Upper lobe of left lung (tissue), 6 donors: ENCODE data around the gene DYRK1B. TPM values are rescaled to one million over a fixed set of nuclear protein-coding genes. Genes with fewer than 3 reads are reported as not detected.
A peak's percentile ranks its signal among the peaks of the same experiment; 100 is the strongest.

Experiments
- ATAC-seq, 2 donors: fragments of 200-7000 bp; cut with Tn5 transposase; one replicate each; pipeline ENCODE4 v1.9.1; 2022; ENCODE audit warnings: mild to moderate bottlenecking in 2 of 2, moderate library complexity in 2 of 2; ENCODE audit not compliant: low FRiP score in 2 of 2
- DNase-seq, 2 donors: peaks; one replicate each; pipeline ENCODE4 v3.0.0-alpha.2; 2019 to 2020
- H3K27ac ChIP-seq, 4 donors: fragments of 200-600 bp; sonication (generic); one replicate each; pipeline ENCODE4 v1.5.1; 2016 to 2019
- H3K27me3 ChIP-seq, 4 donors: fragments of 200-600 bp; sonication (generic); one replicate each; pipeline ENCODE4 v1.5.1; 2017 to 2019
- H3K36me3 ChIP-seq, 4 donors: fragments of 200-600 bp; sonication (generic); one replicate each; pipeline ENCODE4 v1.5.1; 2016 to 2019
- H3K4me1 ChIP-seq, 4 donors: fragments of 200-600 bp; sonication (generic); one replicate each; pipeline ENCODE4 v1.5.1; 2018 to 2019
- H3K4me3 ChIP-seq, 4 donors: fragments of 200-600 bp; sonication (generic); one replicate each; pipeline ENCODE4 v1.5.1; 2017 to 2019; ENCODE audit warnings: mild to moderate bottlenecking in 2 of 4, moderate library complexity in 1 of 4
- H3K9me3 ChIP-seq, 4 donors: fragments of 200-600 bp; sonication (generic); one replicate each; pipeline ENCODE4 v1.5.1; 2018 to 2019
- CTCF ChIP-seq, 6 experiments: fragments of 450-650 bp in 4 of 6; fragments of 200-600 bp in 2 of 6; sonication (generic) in 2 of 6; IDR thresholded peaks; one replicate each; pipeline ENCODE4 v1.5.1; 2016 to 2019; ENCODE audit warnings: antibody characterized with exemption in 6 of 6
- EP300 ChIP-seq, 4 donors: sonication (generic); formaldehyde crosslinking; IDR thresholded peaks; one replicate each; pipeline ENCODE4 v1.5.1; 2017; ENCODE audit warnings: antibody characterized with exemption in 4 of 4, control low read depth in 2 of 4
- POLR2A ChIP-seq, 4 donors: fragments of 450-650 bp; IDR thresholded peaks; one replicate each; pipeline ENCODE4 v1.5.1; 2016 to 2017; ENCODE audit warnings: antibody characterized with exemption in 4 of 4, mild to moderate bottlenecking in 2 of 4
- POLR2AphosphoS5 ChIP-seq, 2 donors: sonication (generic); formaldehyde crosslinking; IDR thresholded peaks; one replicate each; pipeline ENCODE4 v1.5.1; 2017; ENCODE audit warnings: antibody characterized with exemption in 2 of 2
- WGBS, 2 donors: methylation state at CpG; one replicate each; pipeline ENCODE4 v1.1.5; 2017 to 2018; 5-methylcytosine and 5-hydroxymethylcytosine counted together
- total RNA-seq, 6 donors: library from RNA; depleted of rRNA in 4 of 6; stranded (reverse); fragments of >200 nt in 4 of 6; gene quantifications; one replicate each; pipeline versions ENCODE4 v1.1.0 to v1.2.1, GENCODE V29; 2016 to 2021
- donor health status: DM: no; HTN: no; CAD: no; lungs with moderate emphysema.
- donor health status: DM: no; HTN: yes; CAD: no; lungs with severe emphysema.

The DYRK1B gene
- total RNA-seq, 6 donors from 2014 or later = 14.6 to 33.6 (median 23.2) TPM

GRCh38 chr19:39830847-39831246 lies 3.1 kb downstream of the DYRK1B start:
- no peak for ATAC-seq
- Histone ChIP-seq H3K4me3 (no peak overlapping the region), H3K27ac (no peak overlapping the region), H3K4me1 (peaks cover 17 to 23% (median 20%) of the 10 kb centered on the region in 4 donors), H3K27me3 (no peaks in the 10 kb centered on the region), H3K36me3 (peaks cover 33 to 72% (median 50%) of the 10 kb centered on the region in 4 donors), H3K9me3 (no peaks in the 10 kb centered on the region)
- no peak for TF ChIP-seq CTCF (IDR thresholded peaks at IDR 0.05)
- TF ChIP-seq POLR2A (IDR thresholded peaks at IDR 0.05) = no peak
- TF ChIP-seq POLR2AphosphoS5 (IDR thresholded peaks at IDR 0.05) = no peak
- no peak for DNase-seq

GRCh38 chr19:39830406-39830805 lies 3.6 kb downstream of the DYRK1B start:
- Histone ChIP-seq H3K36me3 (peaks cover 32 to 72% (median 51%) of the 10 kb centered on the region in 4 donors), H3K4me3 (no peak overlapping the region), H3K4me1 (peaks cover 17 to 25% (median 20%) of the 10 kb centered on the region in 4 donors), H3K27me3 (no peaks in the 10 kb centered on the region), H3K9me3 (no peaks in the 10 kb centered on the region), H3K27ac (no peak overlapping the region)
- ATAC-seq = no peak
- 91 to 92% methylated on average over 13 to 18 of the region's 18 CpGs for WGBS, 2 donors
- peak in 1 of 2 donors; percentile 80 for DNase-seq
- TF ChIP-seq CTCF (IDR thresholded peaks at IDR 0.05) = no peak

GRCh38 chr19:39829702-39830275 lies 4.2 kb downstream of the DYRK1B start:
- no peak for ATAC-seq
- H3K36me3 ChIP-seq = peaks cover 32 to 68% (median 52%) of the 10 kb centered on the region in 4 donors

GRCh38 chr19:39828654-39829032 lies 5.3 kb downstream of the DYRK1B start:
- Histone ChIP-seq H3K36me3 (peaks cover 32 to 63% (median 52%) of the 10 kb centered on the region in 4 donors), H3K9me3 (no peaks in the 10 kb centered on the region), H3K27me3 (no peaks in the 10 kb centered on the region), H3K4me1 (peaks cover 16 to 35% (median 23%) of the 10 kb centered on the region in 4 donors), H3K4me3 (no peak overlapping the region), H3K27ac (no peak overlapping the region)
- ATAC-seq (no peak), DNase-seq (no peak)
- TF ChIP-seq POLR2AphosphoS5 (IDR thresholded peaks at IDR 0.05) (no peak), EP300 (IDR thresholded peaks at IDR 0.05) (no peak), CTCF (IDR thresholded peaks at IDR 0.05) (no peak), POLR2A (IDR thresholded peaks at IDR 0.05) (no peak)
- 53 to 75% methylated on average over 5 of the region's 5 CpGs for WGBS, 2 donors

More at GRCh38 chr19:39829702-39830275, 4.2 kb downstream of the DYRK1B start:
- no peaks in the 10 kb centered on the region for H3K9me3 ChIP-seq
- WGBS, 2 donors = 93 to 94% methylated on average over 7 to 10 of the region's 10 CpGs
- H3K4me1 ChIP-seq = peaks cover 17 to 31% (median 24%) of the 10 kb centered on the region in 4 donors
- H3K4me3 ChIP-seq = no peak overlapping the region
- DNase-seq = no peak
- TF ChIP-seq POLR2A (IDR thresholded peaks at IDR 0.05) (no peak), EP300 (IDR thresholded peaks at IDR 0.05) (no peak), CTCF (IDR thresholded peaks at IDR 0.05) (no peak), POLR2AphosphoS5 (IDR thresholded peaks at IDR 0.05) (no peak)
- no peak overlapping the region for H3K27ac ChIP-seq
- H3K27me3 ChIP-seq = no peaks in the 10 kb centered on the region

- no peak for TF ChIP-seq CTCF (IDR thresholded peaks at IDR 0.05)
- no peak for TF ChIP-seq POLR2AphosphoS5 (IDR thresholded peaks at IDR 0.05)
- no peak for TF ChIP-seq POLR2A (IDR thresholded peaks at IDR 0.05)
- DNase-seq = peak in 1 of 2 donors; percentile 50
Measured at GRCh38 chr19:39828015-39828653, 5.8 kb downstream of the DYRK1B start.

More at GRCh38 chr19:39828015-39828653, 5.8 kb downstream of the DYRK1B start:
- no peak overlapping the region for H3K27ac ChIP-seq
- WGBS, 2 donors = 86 to 90% methylated on average over 16 to 26 of the region's 26 CpGs
- H3K4me3 ChIP-seq = peak overlapping the region in 1 of 4 donors; percentile 15
- no peak for ATAC-seq
- no peaks in the 10 kb centered on the region for H3K9me3 ChIP-seq
- H3K4me1 ChIP-seq = peaks cover 17 to 37% (median 25%) of the 10 kb centered on the region in 4 donors
- no peaks in the 10 kb centered on the region for H3K27me3 ChIP-seq
- peaks cover 32 to 63% (median 52%) of the 10 kb centered on the region in 4 donors for H3K36me3 ChIP-seq
